ENCODE results near the gene PAFAH1B2. TPM values are rescaled to one million over a fixed set of nuclear protein-coding genes. Genes with fewer than 3 reads are reported as not detected.

PAFAH1B2 gene
- total RNA-seq, 1 donor from 2014 or later = 226 TPM

- H3K27me3 ChIP-seq (ENCODE audit: control insufficient read depth, insufficient read depth, low read length) = no peaks in the 10 kb centered on the region
- DNase-seq (ENCODE audit: low read depth) (no peak), FAIRE-seq (peak; percentile 36)
- H3K36me3 ChIP-seq (ENCODE audit: control insufficient read depth, insufficient read depth, low read length) = peaks cover 24% of the 10 kb centered on the region
- no peak for TF ChIP-seq CTCF (IDR thresholded peaks at IDR 0.05; ENCODE audit: insufficient read depth, low read length, severe bottlenecking)
- H3K4me3 ChIP-seq (ENCODE audit: low read depth, low read length) = no peak overlapping the region
Observed at GRCh38 chr11:117192401-117192875, 48.4 kb downstream of the PAFAH1B2 start.

DNA sequence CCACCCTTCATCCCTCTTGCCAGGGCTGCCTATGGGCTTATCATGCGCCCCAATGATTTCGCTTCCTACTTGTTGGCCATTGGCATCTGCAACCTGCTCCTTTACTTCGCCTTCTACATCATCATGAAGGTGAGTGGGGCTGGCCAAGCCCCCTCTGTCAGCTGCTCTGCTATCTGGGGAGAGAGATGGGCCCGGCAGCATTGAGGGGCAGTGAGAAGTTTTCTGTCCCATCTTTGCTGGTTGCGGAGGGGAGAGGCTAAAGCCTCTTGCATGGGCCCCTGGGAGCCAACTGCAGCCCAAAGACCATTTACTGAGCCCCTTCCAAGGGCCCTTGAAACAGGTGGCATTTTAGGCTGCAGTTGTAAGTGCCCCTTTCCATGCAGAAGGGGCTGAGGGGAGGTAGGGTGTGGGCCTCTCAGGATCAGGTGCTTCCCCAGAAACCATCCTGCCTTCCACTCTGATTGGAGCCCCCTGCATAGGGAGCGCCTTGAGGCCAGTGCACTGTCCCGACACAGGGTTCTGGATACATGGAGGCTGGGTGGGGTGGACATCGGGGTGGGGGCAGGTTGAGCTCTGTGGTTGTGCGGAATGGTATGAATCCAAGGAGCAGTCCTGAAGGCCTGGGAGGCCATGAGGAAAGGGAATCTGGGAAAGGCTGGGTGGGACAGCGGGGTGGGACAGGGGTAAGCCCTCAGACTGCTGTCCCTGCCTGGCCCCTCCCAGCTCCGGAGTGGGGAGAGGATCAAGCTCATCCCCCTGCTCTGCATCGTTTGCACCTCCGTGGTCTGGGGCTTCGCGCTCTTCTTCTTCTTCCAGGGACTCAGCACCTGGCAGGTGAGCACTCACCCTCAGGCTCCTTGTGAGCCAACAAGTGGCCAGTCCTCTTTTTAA lies 49.3 kb downstream of the PAFAH1B2 start:
- FAIRE-seq = no peak

GRCh38 chr11:117194267-117194666 lies 50.2 kb downstream of the PAFAH1B2 start:
- FAIRE-seq (no peak), DNase-seq (ENCODE audit: low read depth) (no peak)
- Histone ChIP-seq H3K27me3 (ENCODE audit: control insufficient read depth, insufficient read depth, low read length) (no peaks in the 10 kb centered on the region), H3K4me3 (ENCODE audit: low read depth, low read length) (no peak overlapping the region), H3K36me3 (ENCODE audit: control insufficient read depth, insufficient read depth, low read length) (peaks cover 14% of the 10 kb centered on the region)
- TF ChIP-seq CTCF (IDR thresholded peaks at IDR 0.05; ENCODE audit: insufficient read depth, low read length, severe bottlenecking) = no peak

More for the DNA sequence above, 49.3 kb downstream of the PAFAH1B2 start:
- no peak for DNase-seq (ENCODE audit: low read depth)
- peaks cover 22% of the 10 kb centered on the region for H3K36me3 ChIP-seq (ENCODE audit: control insufficient read depth, insufficient read depth, low read length)
- no peaks in the 10 kb centered on the region for H3K27me3 ChIP-seq (ENCODE audit: control insufficient read depth, insufficient read depth, low read length)
- TF ChIP-seq CTCF (IDR thresholded peaks at IDR 0.05; ENCODE audit: insufficient read depth, low read length, severe bottlenecking) = no peak
- H3K4me3 ChIP-seq (ENCODE audit: low read depth, low read length) = no peak overlapping the region

DNA sequence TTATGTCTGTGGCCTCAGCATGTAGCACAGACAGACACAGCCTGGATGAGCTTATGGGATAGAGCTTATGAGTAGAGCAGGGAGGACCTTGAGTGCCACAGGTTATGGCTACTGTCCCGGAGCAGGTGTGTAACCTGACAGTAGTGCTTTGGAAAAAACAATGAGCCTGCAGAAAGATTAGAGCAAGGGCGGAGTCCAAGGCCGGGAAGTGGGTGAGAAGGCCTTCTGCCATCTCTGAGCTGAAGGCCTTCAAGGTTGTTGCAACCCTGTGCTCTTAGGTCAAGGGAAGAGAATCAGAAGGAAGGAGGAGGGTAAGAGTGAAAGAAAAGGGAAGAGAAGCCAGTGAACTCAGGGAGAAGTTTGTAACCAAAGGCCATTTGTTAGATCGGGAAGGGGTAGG lies 51.2 kb downstream of the PAFAH1B2 start:
- Histone ChIP-seq H3K36me3 (ENCODE audit: control insufficient read depth, insufficient read depth, low read length) (peaks cover 5% of the 10 kb centered on the region), H3K4me3 (ENCODE audit: low read depth, low read length) (no peak overlapping the region), H3K27me3 (ENCODE audit: control insufficient read depth, insufficient read depth, low read length) (no peaks in the 10 kb centered on the region)
- no peak for TF ChIP-seq CTCF (IDR thresholded peaks at IDR 0.05; ENCODE audit: insufficient read depth, low read length, severe bottlenecking)
- FAIRE-seq (no peak), DNase-seq (ENCODE audit: low read depth) (no peak)

DNA sequence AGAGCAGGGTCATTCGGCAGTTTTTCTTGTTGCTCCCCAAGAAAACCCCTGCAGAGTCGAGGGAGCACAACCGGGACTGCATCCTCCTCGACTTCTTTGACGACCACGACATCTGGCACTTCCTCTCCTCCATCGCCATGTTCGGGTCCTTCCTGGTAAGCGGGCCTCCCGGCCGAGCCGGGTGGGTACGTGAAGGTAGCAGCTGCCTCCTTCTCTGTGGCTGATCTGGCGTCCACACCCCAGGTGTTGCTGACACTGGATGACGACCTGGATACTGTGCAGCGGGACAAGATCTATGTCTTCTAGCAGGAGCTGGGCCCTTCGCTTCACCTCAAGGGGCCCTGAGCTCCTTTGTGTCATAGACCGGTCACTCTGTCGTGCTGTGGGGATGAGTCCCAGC lies 51.7 kb downstream of the PAFAH1B2 start:
- no peak overlapping the region for H3K4me3 ChIP-seq (ENCODE audit: low read depth, low read length)
- H3K27me3 ChIP-seq (ENCODE audit: control insufficient read depth, insufficient read depth, low read length) = no peaks in the 10 kb centered on the region
- TF ChIP-seq CTCF (IDR thresholded peaks at IDR 0.05; ENCODE audit: insufficient read depth, low read length, severe bottlenecking) = no peak
- H3K36me3 ChIP-seq (ENCODE audit: control insufficient read depth, insufficient read depth, low read length) = peaks cover 3% of the 10 kb centered on the region
- no peak for DNase-seq (ENCODE audit: low read depth)
- FAIRE-seq = no peak
